GM23338 (cell line): ENCODE data around the gene SLC24A1.

Source experiments
- CREB1 ChIP-seq: fragments of 250-450 bp; sonication (Bioruptor Pico); IDR thresholded peaks from 2 replicates; pipeline ENCODE4 v1.5.0; 2020; ENCODE audit warnings: low read depth, mild to moderate bottlenecking, moderate library complexity
- CTCF ChIP-seq, 2 experiments: fragments of 200-600 bp in 1 of 2; sonication (generic) in 1 of 2; conservative IDR thresholded peaks; 2 replicates each; pipeline versions ENCODE4 v1.5.1 to v1.6.1; 2016 to 2017; ENCODE audit warnings: antibody characterized with exemption in 2 of 2, low read depth in 2 of 2, mild to moderate bottlenecking in 2 of 2, moderate library complexity in 1 of 2
- ETS1 ChIP-seq: IDR thresholded peaks from 2 replicates; pipeline ENCODE4 v1.6.1; 2016; ENCODE audit warnings: antibody characterized with exemption
- EZH2 ChIP-seq: fragments of 200-600 bp; sonication (generic); IDR thresholded peaks from one replicate; pipeline ENCODE4 v1.8.0; 2017; ENCODE audit warnings: antibody characterized with exemption, mild to moderate bottlenecking, low read depth; ENCODE audit not compliant: unreplicated experiment
- EZH2phosphoT487 ChIP-seq: fragments of 200-600 bp; sonication (generic); IDR thresholded peaks from one replicate; pipeline ENCODE4 v1.8.1; 2018; ENCODE audit warnings: antibody characterized with exemption; ENCODE audit not compliant: unreplicated experiment
- JUNB ChIP-seq: IDR thresholded peaks from one replicate; pipeline ENCODE4 v1.6.1; 2016; ENCODE audit warnings: antibody characterized with exemption; ENCODE audit not compliant: unreplicated experiment
- NANOG ChIP-seq: IDR thresholded peaks from 2 replicates; pipeline ENCODE4 v1.6.1; 2016; ENCODE audit warnings: antibody characterized with exemption, borderline replicate concordance
- POLR2AphosphoS5 ChIP-seq: IDR thresholded peaks from 2 replicates; pipeline ENCODE4 v1.6.1; 2016; ENCODE audit warnings: antibody characterized with exemption, low read depth
- REST ChIP-seq: IDR thresholded peaks from one replicate; pipeline ENCODE4 v1.6.1; 2018; ENCODE audit warnings: antibody characterized with exemption; ENCODE audit not compliant: unreplicated experiment
- STAT1 ChIP-seq: IDR thresholded peaks from one replicate; pipeline ENCODE4 v1.6.1; 2016; ENCODE audit warnings: antibody characterized with exemption; ENCODE audit not compliant: unreplicated experiment
- ZNF114 ChIP-seq: fragments of 250-450 bp; sonication (Bioruptor Pico); IDR thresholded peaks from 2 replicates; pipeline ENCODE4 v1.5.0; 2020; ENCODE audit warnings: mild to moderate bottlenecking, moderate library complexity
- ZNF331 ChIP-seq: fragments of 250-450 bp; sonication (Bioruptor Pico); IDR thresholded peaks from 2 replicates; pipeline ENCODE4 v1.5.0; 2020; ENCODE audit warnings: low read depth, mild to moderate bottlenecking, moderate library complexity

- TF ChIP-seq CTCF (conservative IDR thresholded peaks at IDR 0.05; ENCODE audit: low read depth in 2 of 2) = no peak
- TF ChIP-seq EZH2 = no peak
- no peak for TF ChIP-seq ETS1
- no peak for TF ChIP-seq ZNF331 (CRISPR knock-in tag)
- TF ChIP-seq REST = no peak
- TF ChIP-seq POLR2AphosphoS5 = no peak
- TF ChIP-seq ZNF114 (CRISPR knock-in tag) = no peak
- TF ChIP-seq CREB1 (CRISPR knock-in tag) = no peak
- no peak for TF ChIP-seq NANOG
- no peak for TF ChIP-seq JUNB
- TF ChIP-seq EZH2phosphoT487 = no peak
- no peak for TF ChIP-seq STAT1
These were observed 7.8 kb downstream of the SLC24A1 start for GRCh38 chr15:65629548-65629947.
